ENCODE measurements around the gene GH1.

GH1 gene

DNA sequence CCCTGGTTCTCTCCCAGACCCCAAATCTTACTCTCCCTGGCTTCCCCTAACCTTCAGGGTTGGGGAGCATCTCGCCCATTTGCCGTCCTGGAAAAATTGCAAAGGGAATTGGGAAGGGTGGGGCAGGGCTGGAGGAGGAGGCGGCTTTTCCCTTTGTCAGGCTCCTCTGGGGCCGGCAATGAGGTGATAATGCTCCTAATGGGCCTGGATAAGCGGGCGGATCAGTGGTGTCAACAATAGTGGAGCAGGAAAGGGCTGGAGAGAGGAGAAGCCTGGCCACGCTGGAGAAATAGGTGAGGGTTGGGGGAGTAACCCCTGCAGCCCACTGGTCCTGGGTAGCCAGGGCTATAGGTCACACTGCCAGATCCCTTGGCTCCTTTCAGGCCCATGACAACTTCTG, 41.8 kb upstream of the GH1 start:
- Histone ChIP-seq H3K36me3 (ENCODE audit: control insufficient read depth in 4 of 4, insufficient read depth in 4 of 4, low read length in 3 of 4) (no peaks in the 10 kb centered on the region), H3K27ac (ENCODE audit: insufficient read depth in 1 of 2, low read depth in 1 of 2, low read length in 2 of 2, poor library complexity in 1 of 2, severe bottlenecking in 2 of 2) (no peak overlapping the region), H3K9me3 (ENCODE audit: control extremely low read depth in 1 of 5, control insufficient read depth in 4 of 5, insufficient read depth in 2 of 5, low read depth in 1 of 5, low read length in 4 of 5) (no peaks in the 10 kb centered on the region), H3K27me3 (replicated peaks in 2 of 5; ENCODE audit: control insufficient read depth in 4 of 5, insufficient read depth in 5 of 5, low read length in 4 of 5) (no peaks in the 10 kb centered on the region), H3K4me3 (ENCODE audit: control insufficient read depth in 1 of 7, extremely low read depth in 1 of 7, insufficient read depth in 4 of 7, low read depth in 2 of 7, low read length in 6 of 7) (no peak overlapping the region), H3K4me1 (ENCODE audit: control extremely low read depth in 1 of 4, control insufficient read depth in 4 of 4, insufficient read depth in 4 of 4, low read length in 3 of 4) (peaks cover 0 to 14% (median 7%) of the 10 kb centered on the region in 4 experiments)
- no peak for DNase-seq
- POLR2A ChIA-PET: no interaction called here
- 99% methylated on average over 6 of the region's 7 CpGs for WGBS (ENCODE audit: insufficient coverage)
- CTCF ChIA-PET: interaction anchor here (1.3 kb wide), 1 partner anchor 27 kb away, joined by 3 read pairs; no protein-coding TSS in a partner anchor

DNA sequence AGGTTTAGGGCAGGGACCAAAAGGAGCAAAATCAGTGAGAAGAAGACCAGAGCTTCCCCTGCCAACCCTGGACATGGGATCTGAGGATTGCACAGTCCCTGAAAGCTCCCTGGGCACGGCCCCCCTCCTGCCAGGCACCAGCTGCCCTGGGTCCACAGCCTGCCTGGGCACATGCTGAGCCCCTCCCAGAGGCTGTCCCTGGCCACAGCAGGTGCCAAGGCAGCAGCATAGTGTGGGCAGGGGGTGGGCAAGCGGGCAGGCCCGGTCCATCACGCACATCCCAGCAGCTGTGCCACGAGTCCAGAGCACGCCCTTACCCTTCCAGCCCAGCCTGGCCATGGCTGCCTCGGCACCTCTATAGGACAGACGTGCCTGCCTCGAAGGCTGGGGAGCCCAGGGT, 41.4 kb upstream of the GH1 start:
- no peak overlapping the region for H3K4me3 ChIP-seq (ENCODE audit: control insufficient read depth in 1 of 7, extremely low read depth in 1 of 7, insufficient read depth in 4 of 7, low read depth in 2 of 7, low read length in 6 of 7)
- no peak for DNase-seq
- no peaks in the 10 kb centered on the region for H3K36me3 ChIP-seq (ENCODE audit: control insufficient read depth in 4 of 4, insufficient read depth in 4 of 4, low read length in 3 of 4)
- WGBS (ENCODE audit: insufficient coverage): 97% methylated on average over 8 of the region's 9 CpGs
- H3K9me3 ChIP-seq (ENCODE audit: control extremely low read depth in 1 of 5, control insufficient read depth in 4 of 5, insufficient read depth in 2 of 5, low read depth in 1 of 5, low read length in 4 of 5): no peaks in the 10 kb centered on the region
- H3K4me1 ChIP-seq (ENCODE audit: control extremely low read depth in 1 of 4, control insufficient read depth in 4 of 4, insufficient read depth in 4 of 4, low read length in 3 of 4): peaks cover 0 to 17% (median 11%) of the 10 kb centered on the region in 4 experiments
- H3K27ac ChIP-seq (ENCODE audit: insufficient read depth in 1 of 2, low read depth in 1 of 2, low read length in 2 of 2, poor library complexity in 1 of 2, severe bottlenecking in 2 of 2): no peak overlapping the region
- ChIA-PET CTCF (interaction anchor here (2.2 kb wide), 1 partner anchor 40 kb away, joined by 6 read pairs; no protein-coding TSS in a partner anchor), POLR2A (interaction anchor here (0.6 kb wide), 1 partner anchor 644 kb away, joined by 4 read pairs; no protein-coding TSS in a partner anchor)
- no peaks in the 10 kb centered on the region for H3K27me3 ChIP-seq (replicated peaks in 2 of 5; ENCODE audit: control insufficient read depth in 4 of 5, insufficient read depth in 5 of 5, low read length in 4 of 5)

GRCh38 chr17:63956296-63956920, 37.8 kb upstream of the GH1 start:
- no peak for DNase-seq
- Histone ChIP-seq H3K9me3 (ENCODE audit: control extremely low read depth in 1 of 5, control insufficient read depth in 4 of 5, insufficient read depth in 2 of 5, low read depth in 1 of 5, low read length in 4 of 5) (no peaks in the 10 kb centered on the region), H3K4me3 (ENCODE audit: control insufficient read depth in 1 of 7, extremely low read depth in 1 of 7, insufficient read depth in 4 of 7, low read depth in 2 of 7, low read length in 6 of 7) (no peak overlapping the region), H3K4me1 (ENCODE audit: control extremely low read depth in 1 of 4, control insufficient read depth in 4 of 4, insufficient read depth in 4 of 4, low read length in 3 of 4) (peaks cover 3 to 39% (median 35%) of the 10 kb centered on the region in 4 experiments), H3K27ac (ENCODE audit: insufficient read depth in 1 of 2, low read depth in 1 of 2, low read length in 2 of 2, poor library complexity in 1 of 2, severe bottlenecking in 2 of 2) (no peak overlapping the region), H3K27me3 (replicated peaks in 2 of 5; ENCODE audit: control insufficient read depth in 4 of 5, insufficient read depth in 5 of 5, low read length in 4 of 5) (no peaks in the 10 kb centered on the region), H3K36me3 (ENCODE audit: control insufficient read depth in 4 of 4, insufficient read depth in 4 of 4, low read length in 3 of 4) (no peaks in the 10 kb centered on the region)
- ChIA-PET POLR2A (no interaction called here), CTCF (interaction anchor here (0.9 to 3.1 kb wide), 7 partner anchors 10 to 70 kb away, joined by 3 to 13 read pairs (median 4); partner anchors contain the start of gene GH1)
- WGBS (ENCODE audit: insufficient coverage): 95% methylated on average over 3 of the region's 5 CpGs

GRCh38 chr17:63955791-63956190, 37.2 kb upstream of the GH1 start:
- no peak for DNase-seq
- Histone ChIP-seq H3K4me1 (ENCODE audit: control extremely low read depth in 1 of 4, control insufficient read depth in 4 of 4, insufficient read depth in 4 of 4, low read length in 3 of 4) (peaks cover 3 to 33% (median 30%) of the 10 kb centered on the region in 4 experiments), H3K27me3 (replicated peaks in 2 of 5; ENCODE audit: control insufficient read depth in 4 of 5, insufficient read depth in 5 of 5, low read length in 4 of 5) (no peaks in the 10 kb centered on the region), H3K9me3 (ENCODE audit: control extremely low read depth in 1 of 5, control insufficient read depth in 4 of 5, insufficient read depth in 2 of 5, low read depth in 1 of 5, low read length in 4 of 5) (no peaks in the 10 kb centered on the region), H3K27ac (ENCODE audit: insufficient read depth in 1 of 2, low read depth in 1 of 2, low read length in 2 of 2, poor library complexity in 1 of 2, severe bottlenecking in 2 of 2) (no peak overlapping the region), H3K4me3 (ENCODE audit: control insufficient read depth in 1 of 7, extremely low read depth in 1 of 7, insufficient read depth in 4 of 7, low read depth in 2 of 7, low read length in 6 of 7) (no peak overlapping the region), H3K36me3 (ENCODE audit: control insufficient read depth in 4 of 4, insufficient read depth in 4 of 4, low read length in 3 of 4) (no peaks in the 10 kb centered on the region)
- CTCF ChIA-PET: interaction anchor here (0.9 to 3.1 kb wide), 6 partner anchors 9 to 70 kb away, joined by 3 to 13 read pairs (median 4); partner anchors contain the start of gene GH1
- WGBS (ENCODE audit: insufficient coverage): 86% methylated on average over 3 of the region's 4 CpGs
- POLR2A ChIA-PET: no interaction called here

GRCh38 chr17:63955232-63955631, 36.6 kb upstream of the GH1 start:
- Histone ChIP-seq H3K36me3 (ENCODE audit: control insufficient read depth in 4 of 4, insufficient read depth in 4 of 4, low read length in 3 of 4) (no peaks in the 10 kb centered on the region), H3K27ac (ENCODE audit: insufficient read depth in 1 of 2, low read depth in 1 of 2, low read length in 2 of 2, poor library complexity in 1 of 2, severe bottlenecking in 2 of 2) (no peak overlapping the region), H3K4me3 (ENCODE audit: control insufficient read depth in 1 of 7, extremely low read depth in 1 of 7, insufficient read depth in 4 of 7, low read depth in 2 of 7, low read length in 6 of 7) (no peak overlapping the region), H3K4me1 (ENCODE audit: control extremely low read depth in 1 of 4, control insufficient read depth in 4 of 4, insufficient read depth in 4 of 4, low read length in 3 of 4) (peaks cover 3 to 38% (median 30%) of the 10 kb centered on the region in 4 experiments), H3K9me3 (ENCODE audit: control extremely low read depth in 1 of 5, control insufficient read depth in 4 of 5, insufficient read depth in 2 of 5, low read depth in 1 of 5, low read length in 4 of 5) (no peaks in the 10 kb centered on the region), H3K27me3 (replicated peaks in 2 of 5; ENCODE audit: control insufficient read depth in 4 of 5, insufficient read depth in 5 of 5, low read length in 4 of 5) (no peaks in the 10 kb centered on the region)
- CTCF ChIA-PET: interaction anchor here (0.8 to 3.1 kb wide), 7 partner anchors 9 to 71 kb away, joined by 3 to 13 read pairs (median 3); no protein-coding TSS in a partner anchor
- no peak for DNase-seq
- POLR2A ChIA-PET: interaction anchor here (1.0 kb wide), 1 partner anchor 61 kb away, joined by 3 read pairs; no protein-coding TSS in a partner anchor
- 89% methylated on average over 8 of the region's 11 CpGs for WGBS (ENCODE audit: insufficient coverage)

GRCh38 chr17:63954402-63955063, 35.9 kb upstream of the GH1 start:
- 37% methylated on average over 7 of the region's 11 CpGs for WGBS (ENCODE audit: insufficient coverage)
- Histone ChIP-seq H3K9me3 (ENCODE audit: control extremely low read depth in 1 of 5, control insufficient read depth in 4 of 5, insufficient read depth in 2 of 5, low read depth in 1 of 5, low read length in 4 of 5) (no peaks in the 10 kb centered on the region), H3K27me3 (replicated peaks in 2 of 5; ENCODE audit: control insufficient read depth in 4 of 5, insufficient read depth in 5 of 5, low read length in 4 of 5) (no peaks in the 10 kb centered on the region), H3K4me1 (ENCODE audit: control extremely low read depth in 1 of 4, control insufficient read depth in 4 of 4, insufficient read depth in 4 of 4, low read length in 3 of 4) (peaks cover 3 to 40% (median 29%) of the 10 kb centered on the region in 4 experiments), H3K36me3 (ENCODE audit: control insufficient read depth in 4 of 4, insufficient read depth in 4 of 4, low read length in 3 of 4) (no peaks in the 10 kb centered on the region), H3K4me3 (ENCODE audit: control insufficient read depth in 1 of 7, extremely low read depth in 1 of 7, insufficient read depth in 4 of 7, low read depth in 2 of 7, low read length in 6 of 7) (peak overlapping the region in 2 of 7 experiments; percentile 19 to 38), H3K27ac (ENCODE audit: insufficient read depth in 1 of 2, low read depth in 1 of 2, low read length in 2 of 2, poor library complexity in 1 of 2, severe bottlenecking in 2 of 2) (peak overlapping the region in 1 of 2 experiments; percentile 60)
- CTCF ChIA-PET: interaction anchor here (0.8 to 3.1 kb wide), 13 partner anchors 8 to 74 kb away, joined by 3 to 14 read pairs (median 3); partner anchors contain the start of genes CD79B and ICAM2
- POLR2A ChIA-PET: interaction anchor here (0.6 to 1.0 kb wide), 4 partner anchors 19 to 131 kb away, joined by 3 to 4 read pairs (median 3); no protein-coding TSS in a partner anchor
- DNase-seq: peak; percentile 67 to 94 (median 90)

Measured in common myeloid progenitor, CD34-positive (primary cell).